HL-60 (cell line): ENCODE measurements around the gene NUSAP1.
A peak's percentile ranks its signal among the peaks of the same experiment; 100 is the strongest.

Source experiments
- DNase-seq, 2 experiments: peaks; one replicate each; pipeline ENCODE4 v3.0.0-alpha.2; 2010 to 2020; ENCODE audit warnings: low read depth in 1 of 2, low spot score in 1 of 2
- H3K27ac ChIP-seq: fragments of 250-450 bp; sonication (Bioruptor Pico); replicated peaks from 2 replicates; pipeline ENCODE4 v1.5.1; 2020; ENCODE audit warnings: mild to moderate bottlenecking, moderate library complexity
- H3K27me3 ChIP-seq: fragments of 250-450 bp; sonication (Bioruptor Pico); 2 replicates; pipeline ENCODE4 v1.5.1; 2021; ENCODE audit warnings: mild to moderate bottlenecking, moderate library complexity; ENCODE audit not compliant: insufficient read depth, poor library complexity, severe bottlenecking
- H3K4me3 ChIP-seq: replicated peaks from 2 replicates; pipeline ENCODE4 v1.5.1; 2011; ENCODE audit warnings: mild to moderate bottlenecking, control low read depth, low read length; ENCODE audit not compliant: insufficient read depth
- GABPA ChIP-seq: IDR thresholded peaks from 2 replicates; pipeline ENCODE4 v1.6.1; 2012; ENCODE audit warnings: low read depth
- POLR2AphosphoS5 ChIP-seq: IDR thresholded peaks from 2 replicates; pipeline ENCODE4 v1.6.1; 2012; ENCODE audit warnings: low read depth
- REST ChIP-seq: IDR thresholded peaks from 2 replicates; pipeline ENCODE4 v1.6.1; 2012; ENCODE audit warnings: low read depth; ENCODE audit not compliant: insufficient replicate concordance
- SPI1 ChIP-seq: IDR thresholded peaks from 2 replicates; pipeline ENCODE4 v1.6.1; 2012; ENCODE audit warnings: low read depth, mild to moderate bottlenecking, borderline replicate concordance
- TF ChIP-seq, protein P1 (sequence below): IDR thresholded peaks from one replicate; pipeline ENCODE4 v1.5.1; 2011; ENCODE audit warnings: low read length, control low read depth, inconsistent platforms; ENCODE audit not compliant: insufficient read depth

Gene NUSAP1

GRCh38 chr15:41337631-41338522 is 5.2 kb downstream of the NUSAP1 start:
- DNase-seq = peak in 1 of 2 experiments; percentile 8
- Histone ChIP-seq H3K27ac (peak overlapping the region; percentile 22; the same call in 1 of the 2 replicates), H3K4me3 (no peak overlapping the region), H3K27me3 (no peaks in the 10 kb centered on the region)
- TF ChIP-seq, protein P1, sequence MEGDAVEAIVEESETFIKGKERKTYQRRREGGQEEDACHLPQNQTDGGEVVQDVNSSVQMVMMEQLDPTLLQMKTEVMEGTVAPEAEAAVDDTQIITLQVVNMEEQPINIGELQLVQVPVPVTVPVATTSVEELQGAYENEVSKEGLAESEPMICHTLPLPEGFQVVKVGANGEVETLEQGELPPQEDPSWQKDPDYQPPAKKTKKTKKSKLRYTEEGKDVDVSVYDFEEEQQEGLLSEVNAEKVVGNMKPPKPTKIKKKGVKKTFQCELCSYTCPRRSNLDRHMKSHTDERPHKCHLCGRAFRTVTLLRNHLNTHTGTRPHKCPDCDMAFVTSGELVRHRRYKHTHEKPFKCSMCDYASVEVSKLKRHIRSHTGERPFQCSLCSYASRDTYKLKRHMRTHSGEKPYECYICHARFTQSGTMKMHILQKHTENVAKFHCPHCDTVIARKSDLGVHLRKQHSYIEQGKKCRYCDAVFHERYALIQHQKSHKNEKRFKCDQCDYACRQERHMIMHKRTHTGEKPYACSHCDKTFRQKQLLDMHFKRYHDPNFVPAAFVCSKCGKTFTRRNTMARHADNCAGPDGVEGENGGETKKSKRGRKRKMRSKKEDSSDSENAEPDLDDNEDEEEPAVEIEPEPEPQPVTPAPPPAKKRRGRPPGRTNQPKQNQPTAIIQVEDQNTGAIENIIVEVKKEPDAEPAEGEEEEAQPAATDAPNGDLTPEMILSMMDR = no peak
- TF ChIP-seq GABPA = no peak
- TF ChIP-seq POLR2AphosphoS5 = no peak
- TF ChIP-seq REST = no peak
- TF ChIP-seq SPI1 = no peak

DNA sequence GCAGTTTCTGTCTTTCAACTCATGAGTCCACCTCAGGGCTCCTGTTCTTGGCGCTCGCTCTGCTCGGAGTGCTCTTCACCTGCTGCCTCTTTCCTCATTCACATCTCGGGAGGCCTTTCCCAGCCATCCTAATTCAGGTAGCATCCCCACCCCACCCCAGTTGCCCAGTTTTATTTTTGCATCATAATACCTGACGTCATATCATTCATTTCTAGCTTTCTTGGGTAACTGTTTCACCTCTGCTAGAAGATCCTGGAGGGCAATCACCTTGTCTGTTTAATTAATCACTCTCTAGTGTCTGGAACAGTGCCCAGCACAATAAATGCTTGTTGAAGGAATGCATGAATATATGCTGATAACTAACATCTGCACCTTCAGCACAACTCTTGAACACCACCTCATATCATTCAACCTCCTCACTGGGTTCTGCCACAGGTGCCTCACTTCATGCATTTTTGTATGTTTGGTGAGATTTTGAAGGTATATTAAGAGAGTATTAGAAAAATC is 7.6 kb downstream of the NUSAP1 start:
- no peak overlapping the region for H3K4me3 ChIP-seq

More for the DNA sequence above, 7.6 kb downstream of the NUSAP1 start:
- Histone ChIP-seq H3K27me3 (no peaks in the 10 kb centered on the region), H3K27ac (no peak overlapping the region)
- TF ChIP-seq SPI1 (no peak), GABPA (no peak), REST (no peak), POLR2AphosphoS5 (no peak)
- TF ChIP-seq, protein P1 = no peak
- DNase-seq = no peak
